GM23338 (cell line): ENCODE measurements around the gene NPC1. TPM values are rescaled to one million over a fixed set of nuclear protein-coding genes. Genes with fewer than 3 reads are reported as not detected.

Experiments
- ATAC-seq: fragments of 200-7000 bp; cut with Tn5 transposase; 3 replicates; pipeline ENCODE4 v1.9.1; 2020
- DNase-seq: peaks from one replicate; pipeline ENCODE4 v3.0.0-alpha.2; 2015; ENCODE audit warnings: low spot score
- H2AFZ ChIP-seq: fragments of 200-600 bp; sonication (generic); 2 replicates; pipeline ENCODE4 v1.8.0; 2016; ENCODE audit warnings: antibody characterized with exemption, mild to moderate bottlenecking, moderate library complexity
- H3F3A ChIP-seq: fragments of 200-600 bp; sonication (generic); replicated peaks from 2 replicates; pipeline ENCODE4 v1.8.0; 2017; ENCODE audit warnings: antibody characterized with exemption, mixed run types, low read depth
- H3K27ac ChIP-seq: fragments of 200-600 bp; sonication (generic); 2 replicates; pipeline ENCODE4 v1.6.1; 2016; ENCODE audit warnings: low read depth
- H3K27me3 ChIP-seq: fragments of 200-600 bp; sonication (generic); 2 replicates; pipeline ENCODE4 v1.8.0; 2016; ENCODE audit warnings: mild to moderate bottlenecking, mixed run types, moderate library complexity; ENCODE audit not compliant: insufficient read depth
- H3K36me3 ChIP-seq: fragments of 200-600 bp; sonication (generic); 2 replicates; pipeline ENCODE4 v1.8.0; 2016; ENCODE audit warnings: mild to moderate bottlenecking; ENCODE audit not compliant: insufficient read depth
- H3K4me1 ChIP-seq: fragments of 200-600 bp; sonication (generic); 2 replicates; pipeline ENCODE4 v1.8.0; 2016; ENCODE audit warnings: mild to moderate bottlenecking, moderate library complexity; ENCODE audit not compliant: insufficient read depth
- H3K4me2 ChIP-seq: fragments of 200-600 bp; sonication (generic); 2 replicates; pipeline ENCODE4 v1.7.1; 2017; ENCODE audit warnings: mixed run types
- H3K4me3 ChIP-seq: fragments of 200-600 bp; sonication (generic); 2 replicates; pipeline ENCODE4 v1.6.1; 2016; ENCODE audit warnings: mixed run types
- H3K79me2 ChIP-seq: fragments of 200-600 bp; sonication (generic); replicated peaks from 2 replicates; pipeline ENCODE4 v1.8.0; 2017; ENCODE audit warnings: mild to moderate bottlenecking; ENCODE audit not compliant: insufficient read depth
- H3K9me2 ChIP-seq: fragments of 200-600 bp; sonication (generic); 2 replicates; pipeline ENCODE4 v1.8.0; 2017; ENCODE audit not compliant: insufficient read depth
- H4K20me1 ChIP-seq: fragments of 200-600 bp; sonication (generic); replicated peaks from 2 replicates; pipeline ENCODE4 v1.8.0; 2017; ENCODE audit warnings: mild to moderate bottlenecking; ENCODE audit not compliant: insufficient read depth
- H3K27ac Mint-ChIP-seq: 2 replicates; pipeline ENCODE4 v1.8.0; 2020; ENCODE audit warnings: inconsistent platforms, mild to moderate bottlenecking, moderate library complexity, mixed read lengths
- H3K27me3 Mint-ChIP-seq: 3 replicates; pipeline ENCODE4 v1.8.0; 2022; ENCODE audit warnings: low read depth, mild to moderate bottlenecking, moderate library complexity, mixed read lengths, inconsistent platforms; ENCODE audit not compliant: insufficient read depth, poor library complexity
- H3K36me3 Mint-ChIP-seq: 3 replicates; pipeline ENCODE4 v1.8.0; 2021; ENCODE audit warnings: low read depth, mild to moderate bottlenecking, inconsistent platforms, moderate library complexity, mixed read lengths
- H3K4me1 Mint-ChIP-seq: 3 replicates; pipeline ENCODE4 v1.8.0; 2020; ENCODE audit warnings: mild to moderate bottlenecking, inconsistent platforms, mixed read lengths
- H3K4me3 Mint-ChIP-seq: 3 replicates; pipeline ENCODE4 v1.8.0; 2021; ENCODE audit warnings: moderate library complexity, mild to moderate bottlenecking, inconsistent platforms, mixed read lengths
- H3K9me3 Mint-ChIP-seq: 3 replicates; pipeline ENCODE4 v1.8.0; 2020; ENCODE audit warnings: moderate library complexity, mild to moderate bottlenecking, inconsistent platforms, mixed read lengths
- CREB1 ChIP-seq: fragments of 250-450 bp; sonication (Bioruptor Pico); IDR thresholded peaks from 2 replicates; pipeline ENCODE4 v1.5.0; 2020; ENCODE audit warnings: low read depth, mild to moderate bottlenecking, moderate library complexity
- EZH2 ChIP-seq: fragments of 200-600 bp; sonication (generic); IDR thresholded peaks from one replicate; pipeline ENCODE4 v1.8.0; 2017; ENCODE audit warnings: antibody characterized with exemption, mild to moderate bottlenecking, low read depth; ENCODE audit not compliant: unreplicated experiment
- EZH2phosphoT487 ChIP-seq: fragments of 200-600 bp; sonication (generic); IDR thresholded peaks from one replicate; pipeline ENCODE4 v1.8.1; 2018; ENCODE audit warnings: antibody characterized with exemption; ENCODE audit not compliant: unreplicated experiment
- STAT1 ChIP-seq: IDR thresholded peaks from one replicate; pipeline ENCODE4 v1.6.1; 2016; ENCODE audit warnings: antibody characterized with exemption; ENCODE audit not compliant: unreplicated experiment
- polyA plus RNA-seq: library from polyadenylated mRNA; unstranded; fragments of >200 nt; fragmentation: Nextera tagmentation; extraction: Ambion mirVana; gene quantifications from 2 replicates; pipeline ENCODE4 v1.2.1, GENCODE V29; 2016
- total RNA-seq: library from RNA; depleted of rRNA; stranded (reverse); fragments of >200 nt; shearing (Covaris generic); gene quantifications from 2 replicates; pipeline ENCODE4 v1.2.3, GENCODE V29; 2014
- TF ChIP-seq, protein P1 (sequence below): fragments of 250-450 bp; sonication (Bioruptor Pico); IDR thresholded peaks from 2 replicates; pipeline ENCODE4 v1.5.0; 2020; ENCODE audit warnings: mild to moderate bottlenecking, moderate library complexity
- TF ChIP-seq, protein P2 (sequence below), 2 experiments: fragments of 200-600 bp in 1 of 2; sonication (generic) in 1 of 2; conservative IDR thresholded peaks; 2 replicates each; pipeline versions ENCODE4 v1.5.1 to v1.6.1; 2016 to 2017; ENCODE audit warnings: antibody characterized with exemption in 2 of 2, low read depth in 2 of 2, mild to moderate bottlenecking in 2 of 2, moderate library complexity in 1 of 2

Gene NPC1
- total and polyA plus RNA-seq, 2 experiments from 2014 or later: 18.4 to 45.1 TPM

DNA sequence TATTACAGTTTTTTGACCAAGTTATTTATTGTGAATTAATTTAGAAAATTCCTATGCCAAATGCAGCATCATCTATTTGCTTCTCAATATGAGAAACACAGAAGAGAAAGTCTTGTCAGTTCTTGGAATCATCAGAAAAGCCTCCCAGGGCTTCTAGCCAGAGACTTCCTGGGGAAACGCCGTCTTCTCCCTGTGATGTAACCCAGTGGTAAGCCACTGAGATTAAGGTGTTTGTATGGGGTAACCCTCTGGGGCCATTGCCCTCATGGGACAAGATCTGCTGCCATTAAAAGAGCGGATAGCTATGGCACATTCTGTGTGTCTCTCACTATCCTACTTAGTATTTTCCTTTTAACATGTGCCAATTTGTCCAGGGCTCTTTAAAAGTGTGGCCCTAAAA, 48.4 kb upstream of the NPC1 start (continued):
- TF ChIP-seq, protein P1, sequence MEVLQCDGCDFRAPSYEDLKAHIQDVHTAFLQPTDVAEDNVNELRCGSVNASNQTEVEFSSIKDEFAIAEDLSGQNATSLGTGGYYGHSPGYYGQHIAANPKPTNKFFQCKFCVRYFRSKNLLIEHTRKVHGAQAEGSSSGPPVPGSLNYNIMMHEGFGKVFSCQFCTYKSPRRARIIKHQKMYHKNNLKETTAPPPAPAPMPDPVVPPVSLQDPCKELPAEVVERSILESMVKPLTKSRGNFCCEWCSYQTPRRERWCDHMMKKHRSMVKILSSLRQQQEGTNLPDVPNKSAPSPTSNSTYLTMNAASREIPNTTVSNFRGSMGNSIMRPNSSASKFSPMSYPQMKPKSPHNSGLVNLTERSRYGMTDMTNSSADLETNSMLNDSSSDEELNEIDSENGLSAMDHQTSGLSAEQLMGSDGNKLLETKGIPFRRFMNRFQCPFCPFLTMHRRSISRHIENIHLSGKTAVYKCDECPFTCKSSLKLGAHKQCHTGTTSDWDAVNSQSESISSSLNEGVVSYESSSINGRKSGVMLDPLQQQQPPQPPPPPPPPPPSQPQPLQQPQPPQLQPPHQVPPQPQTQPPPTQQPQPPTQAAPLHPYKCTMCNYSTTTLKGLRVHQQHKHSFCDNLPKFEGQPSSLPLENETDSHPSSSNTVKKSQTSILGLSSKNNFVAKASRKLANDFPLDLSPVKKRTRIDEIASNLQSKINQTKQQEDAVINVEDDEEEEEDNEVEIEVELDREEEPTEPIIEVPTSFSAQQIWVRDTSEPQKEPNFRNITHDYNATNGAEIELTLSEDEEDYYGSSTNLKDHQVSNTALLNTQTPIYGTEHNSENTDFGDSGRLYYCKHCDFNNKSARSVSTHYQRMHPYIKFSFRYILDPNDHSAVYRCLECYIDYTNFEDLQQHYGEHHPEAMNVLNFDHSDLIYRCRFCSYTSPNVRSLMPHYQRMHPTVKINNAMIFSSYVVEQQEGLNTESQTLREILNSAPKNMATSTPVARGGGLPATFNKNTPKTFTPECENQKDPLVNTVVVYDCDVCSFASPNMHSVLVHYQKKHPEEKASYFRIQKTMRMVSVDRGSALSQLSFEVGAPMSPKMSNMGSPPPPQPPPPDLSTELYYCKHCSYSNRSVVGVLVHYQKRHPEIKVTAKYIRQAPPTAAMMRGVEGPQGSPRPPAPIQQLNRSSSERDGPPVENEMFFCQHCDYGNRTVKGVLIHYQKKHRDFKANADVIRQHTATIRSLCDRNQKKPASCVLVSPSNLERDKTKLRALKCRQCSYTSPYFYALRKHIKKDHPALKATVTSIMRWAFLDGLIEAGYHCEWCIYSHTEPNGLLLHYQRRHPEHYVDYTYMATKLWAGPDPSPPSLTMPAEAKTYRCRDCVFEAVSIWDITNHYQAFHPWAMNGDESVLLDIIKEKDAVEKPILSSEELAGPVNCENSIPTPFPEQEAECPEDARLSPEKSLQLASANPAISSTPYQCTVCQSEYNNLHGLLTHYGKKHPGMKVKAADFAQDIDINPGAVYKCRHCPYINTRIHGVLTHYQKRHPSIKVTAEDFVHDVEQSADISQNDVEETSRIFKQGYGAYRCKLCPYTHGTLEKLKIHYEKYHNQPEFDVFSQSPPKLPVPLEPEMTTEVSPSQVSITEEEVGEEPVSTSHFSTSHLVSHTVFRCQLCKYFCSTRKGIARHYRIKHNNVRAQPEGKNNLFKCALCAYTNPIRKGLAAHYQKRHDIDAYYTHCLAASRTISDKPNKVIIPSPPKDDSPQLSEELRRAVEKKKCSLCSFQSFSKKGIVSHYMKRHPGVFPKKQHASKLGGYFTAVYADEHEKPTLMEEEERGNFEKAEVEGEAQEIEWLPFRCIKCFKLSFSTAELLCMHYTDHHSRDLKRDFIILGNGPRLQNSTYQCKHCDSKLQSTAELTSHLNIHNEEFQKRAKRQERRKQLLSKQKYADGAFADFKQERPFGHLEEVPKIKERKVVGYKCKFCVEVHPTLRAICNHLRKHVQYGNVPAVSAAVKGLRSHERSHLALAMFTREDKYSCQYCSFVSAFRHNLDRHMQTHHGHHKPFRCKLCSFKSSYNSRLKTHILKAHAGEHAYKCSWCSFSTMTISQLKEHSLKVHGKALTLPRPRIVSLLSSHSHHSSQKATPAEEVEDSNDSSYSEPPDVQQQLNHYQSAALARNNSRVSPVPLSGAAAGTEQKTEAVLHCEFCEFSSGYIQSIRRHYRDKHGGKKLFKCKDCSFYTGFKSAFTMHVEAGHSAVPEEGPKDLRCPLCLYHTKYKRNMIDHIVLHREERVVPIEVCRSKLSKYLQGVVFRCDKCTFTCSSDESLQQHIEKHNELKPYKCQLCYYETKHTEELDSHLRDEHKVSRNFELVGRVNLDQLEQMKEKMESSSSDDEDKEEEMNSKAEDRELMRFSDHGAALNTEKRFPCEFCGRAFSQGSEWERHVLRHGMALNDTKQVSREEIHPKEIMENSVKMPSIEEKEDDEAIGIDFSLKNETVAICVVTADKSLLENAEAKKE: no peak
- no peak for TF ChIP-seq EZH2phosphoT487

DNA sequence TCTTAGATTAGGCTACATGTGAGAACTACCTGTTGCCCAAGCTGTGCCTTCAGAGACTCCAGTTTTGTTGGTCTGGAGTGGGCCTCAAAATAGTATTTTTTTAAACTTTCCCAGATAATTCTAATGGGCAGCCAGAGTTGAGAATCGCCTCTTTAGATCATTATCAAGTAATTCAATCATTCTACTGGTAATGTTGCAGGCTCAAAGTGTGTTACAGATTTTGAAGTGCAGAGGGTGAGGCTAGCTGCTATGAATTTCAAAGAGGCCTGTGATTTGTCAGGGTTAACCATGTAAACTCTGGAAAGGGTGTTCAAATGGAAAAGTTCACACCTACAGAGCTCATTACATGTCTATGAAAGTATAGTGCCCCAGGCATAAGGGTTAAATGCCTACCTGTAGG, 46.3 kb upstream of the NPC1 start:
- H3K4me3 ChIP-seq: no peak overlapping the region
- no peak overlapping the region for H3K4me3 Mint-ChIP-seq
- H3K27me3 Mint-ChIP-seq: peaks cover 5% of the 10 kb centered on the region
- no peaks in the 10 kb centered on the region for H3K36me3 ChIP-seq
- H3K4me2 ChIP-seq: no peak overlapping the region
- H3F3A ChIP-seq: no peaks in the 10 kb centered on the region
- no peak overlapping the region for H3K27ac ChIP-seq
- no peaks in the 10 kb centered on the region for H3K4me1 ChIP-seq
- H2AFZ ChIP-seq: no peak overlapping the region
- no peaks in the 10 kb centered on the region for H3K27me3 ChIP-seq
- no peaks in the 10 kb centered on the region for H3K79me2 ChIP-seq
- no peaks in the 10 kb centered on the region for H3K9me2 ChIP-seq
- ATAC-seq (no peak), DNase-seq (no peak)
- no peak for TF ChIP-seq EZH2
- TF ChIP-seq EZH2phosphoT487: no peak
- no peak for TF ChIP-seq STAT1
- peaks cover 11% of the 10 kb centered on the region for H3K4me1 Mint-ChIP-seq
- no peaks in the 10 kb centered on the region for H4K20me1 ChIP-seq
- H3K36me3 Mint-ChIP-seq: no peaks in the 10 kb centered on the region
- no peak overlapping the region for H3K27ac Mint-ChIP-seq
- H3K9me3 Mint-ChIP-seq: no peaks in the 10 kb centered on the region

DNA sequence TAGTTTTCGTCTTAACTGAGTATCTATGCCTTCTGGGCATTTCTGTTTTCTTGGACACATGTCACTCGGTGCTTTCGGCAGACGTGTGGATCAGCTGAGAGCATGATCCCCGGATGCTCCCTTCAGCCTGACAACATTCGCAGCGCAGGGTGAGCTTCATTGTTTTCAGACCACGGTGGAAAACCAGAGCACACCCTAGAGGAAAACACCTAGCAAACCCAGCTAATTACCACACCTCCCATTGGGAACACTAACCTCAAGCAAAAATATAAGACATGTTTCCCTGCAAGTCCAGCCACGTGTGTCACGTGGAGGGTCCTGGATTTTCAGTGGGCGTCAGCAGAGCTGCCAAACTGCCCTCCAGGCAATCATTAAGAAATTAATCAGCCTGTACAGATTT, 45.4 kb upstream of the NPC1 start:
- DNase-seq (peak; percentile 54), ATAC-seq (peak; percentile 92)
- no peaks in the 10 kb centered on the region for H3K36me3 Mint-ChIP-seq
- Histone ChIP-seq H3K36me3 (no peaks in the 10 kb centered on the region), H4K20me1 (no peaks in the 10 kb centered on the region), H3K27ac (no peak overlapping the region), H3K4me3 (no peak overlapping the region), H3K27me3 (no peaks in the 10 kb centered on the region), H3K79me2 (no peaks in the 10 kb centered on the region), H3K9me2 (no peaks in the 10 kb centered on the region), H3K4me2 (no peak overlapping the region), H3F3A (no peaks in the 10 kb centered on the region), H3K4me1 (no peaks in the 10 kb centered on the region), H2AFZ (peak overlapping the region; percentile 85; the same call in 1 of the 2 replicates)
- H3K4me3 Mint-ChIP-seq: no peak overlapping the region
- H3K27me3 Mint-ChIP-seq: peaks cover 5% of the 10 kb centered on the region
- TF ChIP-seq CREB1 (CRISPR knock-in tag): no peak
- TF ChIP-seq, protein P2, sequence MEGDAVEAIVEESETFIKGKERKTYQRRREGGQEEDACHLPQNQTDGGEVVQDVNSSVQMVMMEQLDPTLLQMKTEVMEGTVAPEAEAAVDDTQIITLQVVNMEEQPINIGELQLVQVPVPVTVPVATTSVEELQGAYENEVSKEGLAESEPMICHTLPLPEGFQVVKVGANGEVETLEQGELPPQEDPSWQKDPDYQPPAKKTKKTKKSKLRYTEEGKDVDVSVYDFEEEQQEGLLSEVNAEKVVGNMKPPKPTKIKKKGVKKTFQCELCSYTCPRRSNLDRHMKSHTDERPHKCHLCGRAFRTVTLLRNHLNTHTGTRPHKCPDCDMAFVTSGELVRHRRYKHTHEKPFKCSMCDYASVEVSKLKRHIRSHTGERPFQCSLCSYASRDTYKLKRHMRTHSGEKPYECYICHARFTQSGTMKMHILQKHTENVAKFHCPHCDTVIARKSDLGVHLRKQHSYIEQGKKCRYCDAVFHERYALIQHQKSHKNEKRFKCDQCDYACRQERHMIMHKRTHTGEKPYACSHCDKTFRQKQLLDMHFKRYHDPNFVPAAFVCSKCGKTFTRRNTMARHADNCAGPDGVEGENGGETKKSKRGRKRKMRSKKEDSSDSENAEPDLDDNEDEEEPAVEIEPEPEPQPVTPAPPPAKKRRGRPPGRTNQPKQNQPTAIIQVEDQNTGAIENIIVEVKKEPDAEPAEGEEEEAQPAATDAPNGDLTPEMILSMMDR (conservative IDR thresholded peaks at IDR 0.05; ENCODE audit: low read depth in 2 of 2): peak in 1 of 2 experiments; percentile 28; a peak in 2 of 4 replicates
- no peaks in the 10 kb centered on the region for H3K9me3 Mint-ChIP-seq
- no peak overlapping the region for H3K27ac Mint-ChIP-seq
- peaks cover 11% of the 10 kb centered on the region for H3K4me1 Mint-ChIP-seq
